UCSD-AML1 (cell line): Measurements from ENCODE around the gene RXRA.

Experiments
- DNase-seq: peaks from one replicate; lab custom pipeline; 2025; ENCODE audit not compliant: unreplicated experiment; lab: John Stamatoyannopoulos, UW

The RXRA gene

DNA sequence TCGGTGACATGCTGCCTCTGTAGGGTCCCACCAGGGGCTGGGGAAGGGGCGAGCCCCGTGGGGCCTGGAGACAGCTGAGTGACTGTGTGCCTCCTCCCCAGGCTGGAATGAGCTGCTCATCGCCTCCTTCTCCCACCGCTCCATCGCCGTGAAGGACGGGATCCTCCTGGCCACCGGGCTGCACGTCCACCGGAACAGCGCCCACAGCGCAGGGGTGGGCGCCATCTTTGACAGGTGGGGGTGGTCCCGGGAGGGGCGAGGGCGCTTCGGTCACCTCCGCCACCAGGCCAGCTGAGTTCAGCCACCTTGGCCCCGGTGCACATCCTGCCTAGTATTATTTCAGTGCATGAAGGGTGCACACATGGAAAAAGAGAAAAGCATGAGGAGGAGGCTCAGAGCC is 102.8 kb downstream of the RXRA start:
- DNase-seq = no peak

DNA sequence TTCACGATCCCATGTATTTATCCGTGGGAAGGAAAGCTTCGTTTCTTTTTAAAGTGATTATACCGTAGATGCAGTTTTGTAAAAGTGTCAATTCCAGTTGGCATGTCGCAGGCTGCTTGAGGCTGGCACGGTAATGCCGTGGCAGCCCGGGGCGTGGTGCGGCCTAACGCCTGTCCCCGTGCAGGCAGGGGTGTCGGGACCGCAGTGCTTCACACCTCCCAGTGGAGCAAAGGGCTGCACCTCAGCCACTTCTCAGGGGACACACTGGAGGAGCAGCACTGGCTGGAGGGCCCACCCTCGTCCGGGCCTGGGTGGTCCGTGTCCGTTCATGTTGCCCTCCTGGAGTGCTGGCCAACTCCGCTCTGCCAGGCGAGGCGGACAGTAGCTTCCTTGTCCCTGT is 103.2 kb downstream of the RXRA start:
- DNase-seq = no peak

DNA sequence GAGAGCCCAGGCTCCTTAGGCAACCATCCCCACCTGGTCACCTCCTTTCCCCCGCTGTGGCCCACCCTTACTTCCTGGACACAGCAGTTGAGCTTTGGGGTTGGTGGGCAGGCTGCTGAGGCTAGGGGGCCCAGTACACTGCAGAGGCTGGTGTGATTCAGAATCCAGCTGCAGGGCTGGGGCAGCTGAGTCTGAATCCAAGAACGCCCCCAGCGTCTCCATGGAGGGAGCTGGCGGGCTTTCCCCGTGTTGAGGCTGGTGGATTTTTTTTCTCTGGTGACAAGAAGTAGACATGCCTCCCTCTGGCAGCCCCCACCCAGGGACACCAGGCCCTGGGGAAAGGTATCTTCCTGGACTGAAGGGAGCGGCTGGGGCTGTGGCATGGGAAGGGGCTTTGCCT is 104.8 kb downstream of the RXRA start:
- no peak for DNase-seq

DNA sequence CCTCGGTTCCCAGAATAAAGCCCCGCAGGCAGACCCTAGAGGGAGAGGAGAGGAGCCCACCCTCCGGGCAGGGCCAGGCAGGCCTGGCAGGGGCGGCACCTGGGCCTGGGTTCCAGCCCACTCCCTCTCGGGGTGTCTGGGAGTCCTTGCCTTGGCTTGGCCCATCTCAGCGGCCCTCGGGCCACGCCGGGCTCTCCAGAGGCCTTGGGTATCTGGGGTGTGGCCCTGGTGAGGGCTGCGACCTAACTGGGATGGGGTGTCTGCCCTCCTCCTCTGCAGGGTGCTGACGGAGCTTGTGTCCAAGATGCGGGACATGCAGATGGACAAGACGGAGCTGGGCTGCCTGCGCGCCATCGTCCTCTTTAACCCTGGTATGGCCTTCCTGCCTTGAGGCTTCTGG is 105.4 kb downstream of the RXRA start:
- no peak for DNase-seq

DNA sequence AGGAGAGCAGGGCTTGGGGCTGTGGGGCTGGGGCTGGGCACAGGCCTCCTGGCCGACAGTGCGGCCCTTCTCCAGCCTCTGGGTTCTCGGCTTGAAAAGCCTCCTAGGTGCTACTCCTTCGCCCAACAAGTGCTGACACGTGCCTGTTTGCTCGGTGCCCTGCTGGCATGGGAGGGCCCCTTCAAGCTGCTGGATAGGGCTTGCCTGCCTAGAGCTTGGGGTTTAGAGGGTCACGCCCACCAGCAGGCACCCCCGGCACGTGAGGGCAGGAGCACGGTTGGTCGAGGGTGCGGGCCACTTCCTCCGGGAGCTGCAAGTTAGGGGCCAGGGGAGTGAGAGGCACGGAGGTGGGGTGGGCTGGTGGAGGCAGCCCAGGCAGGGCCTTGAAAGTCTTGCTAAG is 106.2 kb downstream of the RXRA start:
- DNase-seq = no peak

DNA sequence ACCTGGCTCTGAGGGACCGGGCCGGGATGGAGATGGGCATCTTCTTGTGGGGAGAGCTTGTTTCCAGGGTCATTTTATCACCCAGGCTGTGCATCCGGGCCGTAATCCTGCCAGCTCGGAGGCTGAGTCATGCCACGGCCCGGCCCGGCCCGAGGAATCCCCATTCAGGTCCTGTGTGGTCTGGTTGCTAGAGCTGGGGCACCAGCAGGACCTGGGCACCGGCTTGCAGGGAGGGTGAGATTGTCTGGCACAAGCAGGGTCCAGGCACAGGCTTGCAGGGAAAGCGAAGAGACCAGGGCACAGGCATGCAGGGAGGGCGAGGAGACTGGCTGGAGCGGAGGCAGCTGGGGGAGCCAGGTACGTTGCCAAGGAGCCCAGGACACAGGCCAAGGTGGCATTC is 106.8 kb downstream of the RXRA start:
- DNase-seq = no peak

DNA sequence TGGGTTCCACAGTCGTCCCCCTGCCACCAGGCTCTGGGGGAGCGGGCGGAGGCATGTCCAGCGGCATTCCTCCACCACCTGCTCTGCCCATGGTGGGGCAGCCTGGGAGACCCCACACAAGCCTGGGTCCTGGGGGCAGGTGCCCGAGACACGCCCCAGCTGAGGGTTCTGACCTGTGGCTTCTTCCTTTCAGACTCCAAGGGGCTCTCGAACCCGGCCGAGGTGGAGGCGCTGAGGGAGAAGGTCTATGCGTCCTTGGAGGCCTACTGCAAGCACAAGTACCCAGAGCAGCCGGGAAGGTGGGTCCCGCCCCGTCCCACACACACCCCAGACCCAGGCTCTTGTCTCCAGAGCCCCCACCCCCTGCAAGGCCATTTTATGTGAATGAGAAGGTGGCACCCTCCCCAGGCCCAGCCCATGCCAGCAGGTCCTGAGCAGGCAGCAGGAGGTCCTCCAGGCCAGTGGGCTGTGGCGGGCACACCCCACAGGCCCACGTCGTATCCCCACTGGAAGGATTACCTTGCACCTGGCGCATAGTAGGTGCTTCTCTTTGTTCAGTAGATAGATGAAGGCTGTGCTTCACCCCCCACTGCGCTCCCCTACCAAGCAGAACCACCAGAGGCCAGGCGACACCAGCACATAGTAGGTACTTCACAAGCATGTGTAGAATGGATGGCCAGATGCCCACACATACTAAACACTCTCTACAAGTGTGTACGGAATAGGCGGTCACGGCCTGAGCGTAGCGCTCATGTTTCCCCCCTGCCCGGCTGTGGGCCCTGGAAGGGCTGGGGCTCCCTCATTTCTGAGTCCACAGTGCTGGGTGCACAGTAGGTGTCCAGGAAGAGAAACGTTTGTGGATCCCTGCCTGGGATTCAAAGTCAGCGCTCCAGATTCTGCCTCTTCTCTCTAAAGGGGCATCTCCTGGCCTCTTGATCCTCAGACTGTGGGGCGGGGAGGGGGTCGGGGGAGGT is 107.9 kb downstream of the RXRA start:
- DNase-seq = no peak

DNA sequence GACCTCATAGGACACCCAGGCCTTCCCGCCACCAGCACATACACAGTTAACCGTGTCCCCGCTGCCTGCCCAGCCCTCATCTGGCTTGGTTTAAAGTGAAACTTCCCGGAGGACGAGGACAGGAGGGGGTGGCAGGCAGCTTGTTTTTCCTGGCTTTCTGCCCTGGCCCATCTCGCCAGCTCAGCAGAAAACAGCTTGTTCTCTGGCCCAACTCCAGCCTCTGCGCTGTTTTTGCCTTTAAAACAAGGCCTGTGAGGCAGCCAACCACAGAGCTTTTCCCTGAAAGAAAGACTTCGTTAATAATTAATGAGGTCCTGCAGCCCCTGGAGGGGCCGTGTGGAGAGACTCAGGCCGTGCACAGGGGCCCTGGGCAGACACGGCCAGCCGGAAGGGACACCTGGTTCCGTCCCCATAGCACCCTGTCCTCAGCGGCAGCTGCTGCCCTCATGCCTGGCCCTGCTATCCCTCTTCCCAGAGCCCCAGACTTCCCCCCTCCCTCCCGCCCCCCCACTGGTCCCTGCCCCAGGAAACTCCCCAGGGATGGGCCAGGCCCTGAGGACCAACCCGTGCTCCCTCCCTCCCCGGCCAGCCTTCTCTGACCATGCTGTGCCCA is 108.7 kb downstream of the RXRA start:
- DNase-seq = no peak

DNA sequence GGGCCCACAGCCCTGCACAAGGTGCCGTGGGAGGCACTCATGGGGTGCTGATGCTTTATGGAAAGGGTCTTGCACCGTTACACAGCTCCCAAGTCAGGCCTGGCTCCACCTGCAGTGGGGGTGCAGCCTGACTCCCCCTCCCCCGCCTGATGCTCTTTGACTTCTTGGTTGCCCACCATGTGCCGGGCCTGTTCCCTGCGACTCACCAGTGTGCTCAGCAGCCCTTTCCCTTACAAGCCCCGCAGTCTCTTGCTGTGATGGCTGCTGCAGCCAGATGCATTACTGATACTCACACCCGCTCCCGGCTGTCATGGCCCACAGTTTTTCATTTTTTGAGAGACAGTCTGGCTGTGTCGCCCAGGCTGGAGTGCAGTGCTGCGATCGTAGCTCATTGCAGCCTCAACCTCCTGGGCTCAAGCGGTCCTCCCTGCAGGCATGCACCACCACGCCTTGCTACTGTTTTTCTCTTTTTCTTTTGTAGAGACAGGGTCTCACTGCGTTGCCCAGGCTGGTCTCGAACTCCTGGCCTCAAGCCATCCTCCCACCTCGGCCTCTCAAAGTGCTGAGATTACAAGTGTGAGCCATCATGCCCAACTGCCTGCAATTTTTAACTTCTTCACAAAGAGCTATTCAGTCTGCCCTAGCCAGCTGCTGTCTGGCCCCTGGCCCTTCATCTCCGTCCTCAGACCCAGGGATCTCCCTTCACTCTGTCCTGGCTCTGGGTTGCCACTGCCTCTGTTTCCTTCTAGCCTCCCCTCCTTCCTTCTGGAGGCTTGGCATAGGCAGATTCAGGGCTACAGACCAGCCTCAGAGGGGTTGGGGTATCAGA is 109.5 kb downstream of the RXRA start:
- no peak for DNase-seq

DNA sequence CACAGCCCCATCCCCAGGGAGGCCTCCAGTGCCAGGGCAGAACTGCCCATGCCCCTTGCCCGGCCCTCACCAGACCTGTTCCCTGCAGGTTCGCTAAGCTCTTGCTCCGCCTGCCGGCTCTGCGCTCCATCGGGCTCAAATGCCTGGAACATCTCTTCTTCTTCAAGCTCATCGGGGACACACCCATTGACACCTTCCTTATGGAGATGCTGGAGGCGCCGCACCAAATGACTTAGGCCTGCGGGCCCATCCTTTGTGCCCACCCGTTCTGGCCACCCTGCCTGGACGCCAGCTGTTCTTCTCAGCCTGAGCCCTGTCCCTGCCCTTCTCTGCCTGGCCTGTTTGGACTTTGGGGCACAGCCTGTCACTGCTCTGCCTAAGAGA is 110.1 kb downstream of the RXRA start:
- no peak for DNase-seq

DNA sequence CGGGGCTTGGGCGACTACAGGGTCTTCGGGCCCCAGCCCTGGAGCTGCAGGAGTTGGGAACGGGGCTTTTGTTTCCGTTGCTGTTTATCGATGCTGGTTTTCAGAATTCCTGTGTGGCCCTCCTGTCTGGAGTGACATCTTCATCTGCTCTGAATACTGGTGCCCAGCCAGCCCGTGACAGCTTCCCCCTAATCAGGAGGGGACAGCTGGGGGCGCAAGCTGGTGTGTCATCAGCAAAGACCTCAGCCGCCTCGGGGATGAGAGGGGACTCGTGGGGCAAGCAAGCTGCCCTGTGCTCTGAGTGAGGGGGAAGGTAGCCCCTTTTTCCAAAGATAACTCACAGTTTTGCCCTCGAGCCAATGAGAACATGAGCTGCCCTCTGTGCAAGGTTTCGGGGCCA is 110.7 kb downstream of the RXRA start:
- DNase-seq = no peak

DNA sequence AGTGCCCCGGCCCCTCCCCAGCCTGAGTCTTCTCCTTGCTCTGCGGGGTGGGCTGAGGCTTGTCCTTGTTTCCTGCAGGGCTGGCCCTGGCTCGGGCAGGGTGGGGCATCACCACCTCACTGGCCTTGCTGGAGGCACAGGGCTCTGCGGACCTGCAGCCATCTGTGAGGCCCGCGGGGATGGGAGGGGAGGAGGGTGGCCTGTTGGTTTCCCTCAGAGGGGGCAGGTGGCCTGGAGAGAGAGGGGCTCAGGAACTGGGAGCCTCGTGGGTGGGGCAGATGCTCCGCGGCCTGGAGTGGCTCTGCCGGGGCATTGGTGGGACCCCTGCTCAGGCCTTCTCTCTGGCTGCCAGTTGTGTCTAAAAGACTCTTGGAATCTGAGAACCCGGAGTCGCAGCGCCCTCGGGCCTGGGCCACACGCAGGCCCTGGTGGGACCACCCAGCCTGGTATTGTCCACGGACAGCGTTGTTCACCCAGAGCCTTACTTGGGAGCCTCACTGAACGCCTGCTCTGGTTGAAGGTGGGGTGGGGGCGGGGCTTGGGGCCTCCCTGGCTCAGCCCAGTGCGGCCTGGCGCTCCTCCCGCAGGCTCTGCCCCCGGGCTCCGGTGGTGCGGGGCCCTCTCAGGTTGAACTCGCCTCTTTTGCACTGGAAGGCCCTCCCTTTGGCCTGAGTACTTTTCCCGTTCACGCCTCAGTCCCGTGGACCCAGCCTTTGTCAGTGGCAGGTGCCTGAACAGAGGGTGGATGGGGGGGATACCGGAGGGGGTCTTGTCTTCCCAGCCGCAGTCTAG is 111.3 kb downstream of the RXRA start:
- no peak for DNase-seq

DNA sequence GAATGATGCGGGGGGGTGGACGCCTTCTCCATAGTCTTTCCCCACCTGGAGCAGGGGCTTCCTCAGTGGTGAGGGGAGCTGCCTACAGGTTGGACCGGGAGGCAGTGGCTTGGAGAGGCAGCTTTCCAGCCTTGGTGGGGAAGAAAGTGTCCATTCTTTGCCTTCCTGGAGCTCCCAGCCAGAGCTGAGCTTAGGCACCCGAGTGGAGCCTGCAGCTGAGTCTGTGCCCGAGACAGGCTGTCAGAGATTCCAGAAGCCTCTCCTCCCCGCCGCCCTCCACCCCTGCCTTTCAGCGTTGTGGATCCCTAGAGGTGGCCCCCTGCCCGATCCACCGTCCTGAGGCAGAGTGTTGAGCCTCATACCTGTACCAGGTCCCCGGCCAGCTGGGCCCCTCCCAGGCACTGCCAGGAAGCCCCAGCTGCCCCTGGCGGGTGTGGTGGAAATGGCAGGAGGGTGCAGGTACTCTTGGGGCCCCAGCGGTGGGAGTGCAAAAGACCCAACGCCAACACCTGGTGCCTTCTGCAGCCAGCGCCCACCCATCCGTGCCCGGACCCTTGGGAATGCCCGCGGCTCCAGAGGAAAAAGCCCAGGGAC is 112.0 kb downstream of the RXRA start:
- DNase-seq = no peak

DNA sequence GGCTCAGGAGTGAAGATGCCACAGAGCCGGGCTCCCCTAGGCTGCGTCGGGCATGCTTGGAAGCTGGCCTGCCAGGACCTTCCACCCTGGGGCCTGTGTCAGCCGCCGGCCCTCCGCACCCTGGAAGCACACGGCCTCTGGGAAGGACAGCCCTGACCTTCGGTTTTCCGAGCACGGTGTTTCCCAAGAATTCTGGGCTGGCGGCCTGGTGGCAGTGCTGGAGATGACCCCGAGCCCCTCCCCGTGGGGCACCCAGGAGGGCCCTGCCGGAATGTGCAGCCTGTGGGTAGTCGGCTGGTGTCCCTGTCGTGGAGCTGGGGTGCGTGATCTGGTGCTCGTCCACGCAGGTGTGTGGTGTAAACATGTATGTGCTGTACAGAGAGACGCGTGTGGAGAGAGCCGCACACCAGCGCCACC is 113.1 kb downstream of the RXRA start:
- no peak for DNase-seq

DNA sequence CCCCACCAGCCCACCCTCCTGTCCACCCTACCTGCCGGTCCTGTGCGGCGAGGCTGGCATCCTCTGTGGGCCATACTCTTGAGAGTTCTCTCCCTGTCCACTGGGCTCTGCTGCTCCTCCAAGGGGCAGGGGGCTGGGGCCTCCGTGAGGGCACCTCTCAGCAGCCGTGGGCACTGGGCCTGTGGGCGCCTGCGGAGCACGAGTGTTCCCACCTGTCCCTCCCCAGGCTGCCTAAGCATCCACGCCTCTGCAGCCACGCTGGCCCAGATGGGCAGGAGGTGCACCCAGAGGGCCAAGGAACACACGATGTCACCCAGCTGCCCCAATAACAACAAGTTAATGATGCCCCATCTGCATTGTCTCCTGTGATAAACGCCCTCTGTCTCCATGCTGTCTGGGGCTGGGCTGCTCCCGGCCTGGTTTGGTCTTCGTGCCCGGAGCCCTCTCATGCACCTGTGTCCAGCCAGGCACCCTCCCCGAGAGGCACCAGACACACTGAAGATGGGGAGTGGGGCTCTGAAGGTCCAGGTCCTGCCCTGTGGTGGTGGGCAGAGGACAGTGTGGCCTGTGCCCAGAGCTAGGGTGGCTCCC is 114.5 kb downstream of the RXRA start:
- DNase-seq = no peak

DNA sequence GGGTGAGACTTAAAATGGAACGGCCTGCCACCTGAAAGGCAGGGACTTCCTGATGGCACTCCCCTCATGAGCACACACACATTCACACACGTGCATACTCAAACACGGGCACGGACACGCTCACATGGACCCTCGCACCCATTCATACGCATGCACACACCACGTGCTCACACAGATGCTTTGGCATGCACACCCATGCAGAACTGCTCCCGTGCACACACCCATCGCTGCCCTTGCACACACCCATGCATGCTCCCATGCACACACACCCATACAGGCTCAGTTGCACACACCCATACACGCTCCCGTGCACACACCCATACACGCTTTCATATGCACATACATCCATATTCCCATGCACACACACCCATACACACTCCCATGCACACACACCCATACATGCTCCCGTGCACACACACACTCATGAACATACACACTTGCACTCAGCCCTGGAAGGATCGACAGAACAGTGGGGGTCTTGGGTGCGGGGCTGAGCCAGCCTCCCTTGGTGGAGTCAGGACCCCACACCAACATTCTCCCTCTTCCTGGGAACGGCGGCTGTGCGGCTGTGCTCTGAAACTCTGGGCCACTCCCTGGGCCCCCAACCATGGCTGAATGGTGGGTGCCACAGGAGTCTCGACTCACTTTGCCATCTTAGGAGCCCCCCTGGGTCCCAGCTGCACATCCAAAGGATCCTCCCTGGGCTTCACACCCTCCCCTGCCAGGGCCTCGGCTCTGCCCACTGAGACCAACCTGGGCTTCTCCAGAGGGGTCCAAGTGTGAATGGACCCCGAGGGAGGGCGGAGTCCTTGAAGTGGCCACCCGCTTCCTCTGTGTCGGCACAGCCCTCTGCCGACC is 115.2 kb downstream of the RXRA start:
- DNase-seq = no peak

DNA sequence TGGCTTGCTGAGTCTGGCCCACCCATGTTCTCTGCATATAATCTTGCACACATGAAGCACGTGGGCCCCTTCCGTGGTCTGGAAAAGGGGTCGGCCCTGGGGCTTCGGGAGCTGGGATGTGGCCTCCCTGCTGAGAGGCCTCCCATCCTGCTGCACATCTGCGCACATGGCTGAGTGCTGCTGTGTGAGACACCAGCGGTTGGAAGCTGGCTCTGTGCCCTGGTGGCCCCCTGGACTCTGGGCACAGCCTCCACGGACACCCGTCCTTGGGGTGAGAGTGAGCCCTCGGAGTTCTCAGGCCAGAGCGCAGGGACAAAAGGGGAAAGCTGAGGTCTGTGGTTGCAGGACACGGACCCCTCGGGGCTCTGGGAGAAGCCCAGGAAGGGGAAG is 115.8 kb downstream of the RXRA start:
- DNase-seq = no peak

DNA sequence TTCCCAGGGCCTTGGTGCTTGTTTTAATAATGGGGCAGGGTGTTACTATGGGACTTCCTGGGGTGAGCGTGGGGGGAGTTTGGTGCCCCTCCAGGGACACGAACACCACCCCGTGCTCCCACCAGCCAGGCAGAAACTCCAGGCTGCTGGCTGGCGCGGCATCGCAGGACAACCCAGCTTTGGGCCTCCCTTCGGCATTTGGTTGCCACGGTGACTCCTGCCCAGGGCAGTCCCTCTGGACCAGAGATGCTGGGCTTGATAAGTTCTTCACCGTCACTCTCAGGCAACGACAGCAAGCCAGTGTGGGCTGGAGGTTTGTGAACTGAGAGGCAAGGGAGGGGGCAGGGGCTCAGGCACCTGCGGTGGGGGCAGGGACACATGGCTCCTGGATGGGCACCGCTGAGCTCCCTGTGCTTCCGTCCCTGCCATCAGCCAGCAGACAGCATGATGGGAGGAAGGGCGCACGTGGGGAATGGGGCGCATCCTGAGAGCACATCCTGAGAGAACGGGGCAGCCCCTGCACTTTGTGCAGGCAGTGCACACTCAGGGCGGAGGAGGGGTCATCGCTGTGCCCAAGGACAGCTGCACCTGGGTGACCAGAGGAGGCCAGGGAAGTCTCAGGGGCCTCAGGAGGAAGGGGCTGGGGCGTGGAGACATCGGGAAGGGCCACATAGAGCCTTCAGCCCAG is 116.4 kb downstream of the RXRA start:
- DNase-seq = no peak
